HepG2 (cell line): ENCODE results near the gene PDK2. TPM values are rescaled to one million over a fixed set of nuclear protein-coding genes. Genes with fewer than 3 reads are reported as not detected.

Experiments
- ATF5 ChIP-seq: sonication (generic); formaldehyde crosslinking; IDR thresholded peaks from 2 replicates; pipeline ENCODE4 v1.4.0; 2020; ENCODE audit warnings: mild to moderate bottlenecking, low read depth, missing genetic modification reagents
- CREB1 ChIP-seq, 2 experiments: fragments of 450-650 bp in 1 of 2; IDR thresholded peaks; 2 replicates each; pipeline ENCODE4 v1.6.1; 2016 to 2017; ENCODE audit warnings: control low read depth in 1 of 2, mild to moderate bottlenecking in 1 of 2, missing compliant biosample characterization in 1 of 2, missing genetic modification characterization in 1 of 2
- FOXP1 ChIP-seq, 2 experiments: fragments of 450-650 bp in 1 of 2; IDR thresholded peaks; 2 replicates each; pipeline ENCODE4 v1.6.1; 2017 to 2018; ENCODE audit warnings: antibody characterized with exemption in 1 of 2
- GABPB1 ChIP-seq: IDR thresholded peaks from 2 replicates; pipeline ENCODE4 v1.6.1; 2016; ENCODE audit warnings: mild to moderate bottlenecking, missing genetic modification reagents, moderate library complexity, missing compliant biosample characterization
- HBP1 ChIP-seq: IDR thresholded peaks from 2 replicates; pipeline ENCODE4 v1.6.1; 2016; ENCODE audit warnings: low read depth, control low read depth
- HNF1B ChIP-seq: sonication (generic); formaldehyde crosslinking; IDR thresholded peaks from 2 replicates; pipeline ENCODE4 v1.5.1; 2020; ENCODE audit warnings: mild to moderate bottlenecking, moderate library complexity, missing genetic modification reagents
- HNF4A ChIP-seq: sonication (generic); formaldehyde crosslinking; IDR thresholded peaks from 2 replicates; pipeline ENCODE4 v1.4.0; 2020; ENCODE audit warnings: missing genetic modification reagents
- HOXA3 ChIP-seq: sonication (generic); formaldehyde crosslinking; IDR thresholded peaks from 2 replicates; pipeline ENCODE4 v1.5.0; 2020; ENCODE audit warnings: missing genetic modification reagents
- MXD1 ChIP-seq: sonication (generic); formaldehyde crosslinking; IDR thresholded peaks from 2 replicates; pipeline ENCODE4 v1.4.0; 2020; ENCODE audit warnings: mild to moderate bottlenecking, missing genetic modification reagents
- NFRKB ChIP-seq: fragments of 450-650 bp; IDR thresholded peaks from 2 replicates; pipeline ENCODE4 v1.6.1; 2017
- SPEN ChIP-seq: sonication (generic); formaldehyde crosslinking; IDR thresholded peaks from 2 replicates; pipeline ENCODE4 v1.5.1; 2020; ENCODE audit warnings: low read depth, mild to moderate bottlenecking, missing genetic modification reagents
- ZNF30 ChIP-seq: sonication (generic); formaldehyde crosslinking; IDR thresholded peaks from 2 replicates; pipeline ENCODE4 v1.5.0; 2020; ENCODE audit warnings: mild to moderate bottlenecking, missing genetic modification reagents
- ZNF350 ChIP-seq: sonication (generic); formaldehyde crosslinking; IDR thresholded peaks from 2 replicates; pipeline ENCODE4 v1.4.0; 2020; ENCODE audit warnings: mild to moderate bottlenecking, low read depth, missing genetic modification reagents, borderline replicate concordance
- ZNF670 ChIP-seq: sonication (generic); formaldehyde crosslinking; IDR thresholded peaks from 2 replicates; pipeline ENCODE4 v1.8.0; 2022; ENCODE audit warnings: mild to moderate bottlenecking, missing genetic modification reagents, borderline replicate concordance
- polyA plus RNA-seq, 8 experiments: library from polyadenylated mRNA; depleted of rRNA in 3 of 8; stranded (reverse) in 7 of 8; unstranded in 1 of 8; fragments of >200 nt; fragmentation: Illumina TruSeq in 4 of 8; extraction: Trizol in 4 of 8; gene quantifications; 2 replicates each; pipeline versions ENCODE4 v1.2.1 to v1.2.3, GENCODE V29; 2011 to 2016; ENCODE audit warnings: low read depth in 4 of 8, missing spikeins in 1 of 8, mixed read lengths in 1 of 8; ENCODE audit not compliant: insufficient read depth in 1 of 8
- total RNA-seq, 5 experiments: library from RNA; depleted of rRNA; stranded (reverse); fragments of >200 nt; fragmentation: Illumina TruSeq; extraction: Trizol; gene quantifications; 2 replicates each; pipeline ENCODE4 v1.2.3, GENCODE V29; 2016; ENCODE audit warnings: low read depth in 1 of 5
- TF ChIP-seq, protein P1 (sequence below): sonication (generic); formaldehyde crosslinking; IDR thresholded peaks from 2 replicates; pipeline ENCODE4 v1.4.0; 2020; ENCODE audit warnings: mild to moderate bottlenecking, missing genetic modification reagents
- TF ChIP-seq, protein P2 (sequence below): IDR thresholded peaks from 2 replicates; pipeline ENCODE4 v1.6.1; 2012; ENCODE audit warnings: inconsistent platforms
- TF ChIP-seq, protein P3 (sequence below): sonication (generic); formaldehyde crosslinking; IDR thresholded peaks from 2 replicates; pipeline ENCODE4 v1.4.0; 2020; ENCODE audit warnings: missing genetic modification reagents

Gene PDK2
- total and polyA plus RNA-seq, 2 of the 13 experiments (the other 11 are each of a cell fraction or from before 2014, with no cell fraction given): 18.5 to 59.7 TPM

DNA sequence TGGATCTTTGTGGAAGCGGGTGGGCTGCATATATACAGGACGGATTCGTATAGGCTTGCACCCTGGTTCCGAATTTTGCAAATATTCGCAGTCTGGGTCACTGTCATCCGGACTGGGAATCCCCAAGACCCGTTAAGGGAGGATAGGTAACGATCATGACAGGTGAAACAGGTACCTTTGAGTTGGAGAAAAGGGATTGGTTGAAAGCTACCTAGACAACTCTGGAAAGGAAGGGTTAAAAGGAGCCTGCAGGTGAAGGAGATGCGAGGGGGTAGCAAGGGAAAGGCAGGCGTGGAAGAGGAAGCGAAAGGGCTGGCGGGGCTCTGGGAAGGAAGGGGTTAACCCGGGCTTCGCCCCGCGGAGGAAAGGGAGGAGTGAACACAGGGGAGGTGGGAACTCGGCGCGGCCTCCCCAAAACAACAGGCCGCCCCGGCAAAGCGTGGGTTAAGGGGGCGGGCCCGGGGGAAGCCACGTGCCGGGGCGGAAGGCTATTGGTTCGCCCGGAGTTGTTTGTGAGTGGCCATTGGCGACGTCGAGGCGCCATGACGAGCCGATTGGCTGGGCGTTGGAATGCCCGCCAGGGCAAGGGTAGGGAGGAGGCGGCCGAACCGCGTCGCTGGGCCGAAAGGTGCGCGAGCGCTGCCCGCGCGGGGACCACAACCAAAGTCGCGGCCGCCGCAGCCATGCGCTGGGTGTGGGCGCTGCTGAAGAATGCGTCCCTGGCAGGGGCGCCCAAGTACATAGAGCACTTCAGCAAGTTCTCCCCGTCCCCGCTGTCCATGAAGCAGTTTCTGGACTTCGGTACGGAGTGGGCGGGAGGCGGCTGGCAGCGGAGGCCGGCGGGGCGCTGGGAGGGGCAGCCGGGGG is at the start of gene PDK2 (continued):
- TF ChIP-seq ZNF350 (CRISPR knock-in tag) (peak; percentile 82; the same call in 1 of the 2 replicates), ZNF30 (CRISPR knock-in tag) (peak; percentile 89; the same call in 1 of the 2 replicates), HOXA3 (CRISPR knock-in tag) (peak; percentile 72; the same call in 1 of the 2 replicates), GABPB1 (peak; percentile 87), HBP1 (CRISPR knock-in tag) (no peak), HNF4A (CRISPR knock-in tag) (peak; percentile 13; the same call in 1 of the 2 replicates), ZNF670 (CRISPR knock-in tag) (no peak), NFRKB (no peak), MXD1 (CRISPR knock-in tag) (peak; percentile 81; the same call in 1 of the 2 replicates), CREB1 (IDR thresholded peaks at IDR 0.05) (peak; percentile 86), CREB1 (CRISPR knock-in tag; IDR thresholded peaks at IDR 0.05) (no peak), ATF5 (CRISPR knock-in tag) (no peak; the same call in 1 of the 2 replicates), FOXP1 (IDR thresholded peaks at IDR 0.05) (no peak), FOXP1 (CRISPR knock-in tag; IDR thresholded peaks at IDR 0.05) (no peak), SPEN (CRISPR knock-in tag) (peak; percentile 85), HNF1B (peak; percentile 90)
- TF ChIP-seq, protein P1, sequence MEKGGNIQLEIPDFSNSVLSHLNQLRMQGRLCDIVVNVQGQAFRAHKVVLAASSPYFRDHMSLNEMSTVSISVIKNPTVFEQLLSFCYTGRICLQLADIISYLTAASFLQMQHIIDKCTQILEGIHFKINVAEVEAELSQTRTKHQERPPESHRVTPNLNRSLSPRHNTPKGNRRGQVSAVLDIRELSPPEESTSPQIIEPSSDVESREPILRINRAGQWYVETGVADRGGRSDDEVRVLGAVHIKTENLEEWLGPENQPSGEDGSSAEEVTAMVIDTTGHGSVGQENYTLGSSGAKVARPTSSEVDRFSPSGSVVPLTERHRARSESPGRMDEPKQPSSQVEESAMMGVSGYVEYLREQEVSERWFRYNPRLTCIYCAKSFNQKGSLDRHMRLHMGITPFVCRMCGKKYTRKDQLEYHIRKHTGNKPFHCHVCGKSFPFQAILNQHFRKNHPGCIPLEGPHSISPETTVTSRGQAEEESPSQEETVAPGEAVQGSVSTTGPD (CRISPR knock-in tag): no peak
- TF ChIP-seq, protein P2, sequence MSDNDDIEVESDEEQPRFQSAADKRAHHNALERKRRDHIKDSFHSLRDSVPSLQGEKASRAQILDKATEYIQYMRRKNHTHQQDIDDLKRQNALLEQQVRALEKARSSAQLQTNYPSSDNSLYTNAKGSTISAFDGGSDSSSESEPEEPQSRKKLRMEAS: peak; percentile 95
- TF ChIP-seq, protein P3, sequence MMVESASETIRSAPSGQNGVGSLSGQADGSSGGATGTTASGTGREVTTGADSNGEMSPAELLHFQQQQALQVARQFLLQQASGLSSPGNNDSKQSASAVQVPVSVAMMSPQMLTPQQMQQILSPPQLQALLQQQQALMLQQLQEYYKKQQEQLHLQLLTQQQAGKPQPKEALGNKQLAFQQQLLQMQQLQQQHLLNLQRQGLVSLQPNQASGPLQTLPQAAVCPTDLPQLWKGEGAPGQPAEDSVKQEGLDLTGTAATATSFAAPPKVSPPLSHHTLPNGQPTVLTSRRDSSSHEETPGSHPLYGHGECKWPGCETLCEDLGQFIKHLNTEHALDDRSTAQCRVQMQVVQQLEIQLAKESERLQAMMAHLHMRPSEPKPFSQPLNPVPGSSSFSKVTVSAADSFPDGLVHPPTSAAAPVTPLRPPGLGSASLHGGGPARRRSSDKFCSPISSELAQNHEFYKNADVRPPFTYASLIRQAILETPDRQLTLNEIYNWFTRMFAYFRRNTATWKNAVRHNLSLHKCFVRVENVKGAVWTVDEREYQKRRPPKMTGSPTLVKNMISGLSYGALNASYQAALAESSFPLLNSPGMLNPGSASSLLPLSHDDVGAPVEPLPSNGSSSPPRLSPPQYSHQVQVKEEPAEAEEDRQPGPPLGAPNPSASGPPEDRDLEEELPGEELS (CRISPR knock-in tag): peak; percentile 52; the same call in 1 of the 2 replicates
